HCT116 (cell line): ENCODE measurements around the gene UBE2E2. TPM values are rescaled to one million over a fixed set of nuclear protein-coding genes. Genes with fewer than 3 reads are reported as not detected.
A peak's percentile ranks its signal among the peaks of the same experiment; 100 is the strongest.

Experiments used
- ATAC-seq: fragments of 200-7000 bp; cut with Tn5 transposase; 2 replicates; pipeline ENCODE4 v1.9.1; 2020; ENCODE audit warnings: mild to moderate bottlenecking, moderate library complexity
- BruUV-seq: library from RNA; stranded (reverse); fragments of 400-500 nt; replicated peaks from 2 replicates; lab custom pipeline; 2021; lab: Mats Ljungman, UMichigan
- CTCF ChIA-PET: fragments of 300-600 bp; sonication (Branson Sonifier 250); formaldehyde crosslinking; loops from one replicate; lab custom pipeline; 2021; ENCODE audit warnings: antibody characterized with exemption; lab: Charles Lee
- POLR2A ChIA-PET: fragments of 300-600, 350-600 bp; sonication (Branson Sonifier 250); formaldehyde crosslinking; loops from one replicate; lab custom pipeline; 2021; ENCODE audit warnings: antibody characterized with exemption; lab: Charles Lee
- RAD21 ChIA-PET, 2 experiments: fragments of 300-600 bp; sonication (Branson Sonifier 250); formaldehyde crosslinking; loops; one replicate each; lab custom pipeline; 2023; ENCODE audit warnings: low total read pairs in 2 of 2; ENCODE audit not compliant: uncharacterized antibody in 2 of 2, unreplicated experiment in 2 of 2, low non-redundant PET in 1 of 2; lab: Charles Lee
- DNase-seq: peaks from one replicate; pipeline ENCODE4 v3.0.0-alpha.2; 2010; ENCODE audit warnings: low read depth, low spot score
- H2AFZ ChIP-seq: fragments of 200-600 bp; shearing (Covaris generic), sonication (generic); 2 replicates; pipeline ENCODE4 v1.6.1; 2017; ENCODE audit warnings: low read depth, mixed run types, mixed read lengths, antibody characterized with exemption, low read length; ENCODE audit not compliant: poor library complexity, severe bottlenecking
- H3K27ac ChIP-seq: 2 replicates; pipeline ENCODE4 v1.5.1; 2012; ENCODE audit warnings: low read depth, low read length
- H3K27me3 ChIP-seq: fragments of 200-600 bp; sonication (generic); 2 replicates; pipeline ENCODE4 v1.6.1; 2016; ENCODE audit warnings: mixed run types, low read length, mixed read lengths; ENCODE audit not compliant: insufficient read depth
- H3K36me3 ChIP-seq, 2 experiments: fragments of 200-500 bp in 1 of 2; fragments of 200-600 bp in 1 of 2; sonication (Bioruptor generic) in 1 of 2; sonication (generic) in 1 of 2; 2 replicates each; pipeline versions ENCODE4 v1.5.1 to v1.6.1; 2014 to 2016; ENCODE audit warnings: low read length in 2 of 2, inconsistent platforms in 1 of 2, mixed read lengths in 1 of 2, mixed run types in 1 of 2; ENCODE audit not compliant: insufficient read depth in 2 of 2, control insufficient read depth in 1 of 2
- H3K4me1 ChIP-seq, 2 experiments: fragments of 200-600 bp in 1 of 2; sonication (generic) in 1 of 2; 2 replicates each; pipeline versions ENCODE4 v1.5.1 to v1.6.1; 2012 to 2017; ENCODE audit warnings: low read length in 2 of 2, inconsistent platforms in 1 of 2, mild to moderate bottlenecking in 1 of 2, mixed read lengths in 1 of 2, mixed run types in 1 of 2, moderate library complexity in 1 of 2; ENCODE audit not compliant: insufficient read depth in 2 of 2, control insufficient read depth in 1 of 2
- H3K4me2 ChIP-seq: fragments of 200-600 bp; sonication (generic); 2 replicates; pipeline ENCODE4 v1.6.1; 2017; ENCODE audit warnings: mixed run types, low read length, mixed read lengths
- H3K4me3 ChIP-seq, 2 experiments: fragments of 200-600 bp in 1 of 2; sonication (generic) in 1 of 2; replicated peaks in 1 of 2; 2 replicates each; pipeline ENCODE4 v1.5.1; 2011 to 2016; ENCODE audit warnings: low read length in 2 of 2, control low read depth in 1 of 2, low read depth in 1 of 2, mild to moderate bottlenecking in 1 of 2, mixed read lengths in 1 of 2, mixed run types in 1 of 2
- H3K79me2 ChIP-seq: fragments of 200-600 bp; sonication (generic); 2 replicates; pipeline ENCODE4 v1.6.1; 2017; ENCODE audit warnings: mild to moderate bottlenecking, mixed run types, low read length, moderate library complexity, mixed read lengths; ENCODE audit not compliant: insufficient read depth
- H3K9ac ChIP-seq: fragments of 200-600 bp; sonication (generic); 2 replicates; pipeline ENCODE4 v1.6.1; 2016; ENCODE audit warnings: low read length, mixed read lengths
- H3K9me2 ChIP-seq: fragments of 200-600 bp; sonication (generic), shearing (Covaris generic); 2 replicates; pipeline ENCODE4 v1.6.1; 2017; ENCODE audit warnings: mixed run types, mild to moderate bottlenecking, moderate library complexity; ENCODE audit not compliant: insufficient read depth
- H3K9me3 ChIP-seq, 2 experiments: fragments of 200-500 bp in 1 of 2; fragments of 200-600 bp in 1 of 2; sonication (Bioruptor generic) in 1 of 2; sonication (generic) in 1 of 2; 2 replicates each; pipeline ENCODE4 v1.6.1; 2014 to 2017; ENCODE audit warnings: low read length in 2 of 2, mixed read lengths in 2 of 2, inconsistent platforms in 1 of 2, low read depth in 1 of 2, mild to moderate bottlenecking in 1 of 2, mixed run types in 1 of 2, moderate library complexity in 1 of 2; ENCODE audit not compliant: control insufficient read depth in 1 of 2, insufficient read depth in 1 of 2
- H4K20me1 ChIP-seq: fragments of 200-600 bp; sonication (generic), shearing (Covaris generic); 2 replicates; pipeline ENCODE4 v1.6.1; 2017; ENCODE audit warnings: mixed run types, mild to moderate bottlenecking, moderate library complexity; ENCODE audit not compliant: insufficient read depth
- CBX3 ChIP-seq: IDR thresholded peaks from 2 replicates; pipeline ENCODE4 v1.6.1; 2012; ENCODE audit warnings: low read depth
- CEBPB ChIP-seq: IDR thresholded peaks from 2 replicates; pipeline ENCODE4 v1.6.1; 2012; ENCODE audit warnings: low read depth
- EGR1 ChIP-seq: IDR thresholded peaks from 2 replicates; pipeline ENCODE4 v1.6.1; 2012; ENCODE audit warnings: low read depth
- ELF1 ChIP-seq: IDR thresholded peaks from 2 replicates; pipeline ENCODE4 v1.6.1; 2012; ENCODE audit warnings: low read depth, borderline replicate concordance
- EZH2 ChIP-seq: fragments of 200-600 bp; sonication (generic); IDR thresholded peaks from 2 replicates; pipeline ENCODE4 v1.6.1; 2017; ENCODE audit warnings: antibody characterized with exemption, mixed run types
- EZH2phosphoT487 ChIP-seq: fragments of 200-600 bp; IDR thresholded peaks from 2 replicates; pipeline ENCODE4 v1.6.1; 2018; ENCODE audit warnings: antibody characterized with exemption, borderline replicate concordance
- FOSL1 ChIP-seq: IDR thresholded peaks from 2 replicates; pipeline ENCODE4 v1.6.1; 2012; ENCODE audit warnings: low read depth
- JUND ChIP-seq: IDR thresholded peaks from 2 replicates; pipeline ENCODE4 v1.6.1; 2012
- POLR2A ChIP-seq: IDR thresholded peaks from 2 replicates; pipeline ENCODE4 v1.7.0; 2011; ENCODE audit warnings: borderline replicate concordance; ENCODE audit not compliant: insufficient read depth, insufficient read length; ENCODE audit errors: extremely low read depth
- RAD21 ChIP-seq: IDR thresholded peaks from 2 replicates; pipeline ENCODE4 v1.6.1; 2012; ENCODE audit warnings: low read depth, mild to moderate bottlenecking
- SIN3A ChIP-seq: IDR thresholded peaks from 2 replicates; pipeline ENCODE4 v1.6.1; 2012; ENCODE audit warnings: low read depth
- SRF ChIP-seq: IDR thresholded peaks from 2 replicates; pipeline ENCODE4 v1.6.1; 2012; ENCODE audit warnings: low read depth
- TCF7L2 ChIP-seq: IDR thresholded peaks from 2 replicates; pipeline ENCODE4 v1.7.0; 2011; ENCODE audit warnings: borderline replicate concordance, inconsistent platforms; ENCODE audit not compliant: insufficient read depth, insufficient read length; ENCODE audit errors: extremely low read depth
- ZFX ChIP-seq: fragments of 450-650 bp; IDR thresholded peaks from 2 replicates; pipeline ENCODE4 v1.6.1; 2017
- ZNF274 ChIP-seq: fragments of 200-500 bp; sonication (Bioruptor generic); IDR thresholded peaks from 2 replicates; pipeline ENCODE4 v1.6.1; 2014; ENCODE audit warnings: mild to moderate bottlenecking, low read depth, low read length, inconsistent platforms
- intact Hi-C: fragments of 100-400 bp; cut with micrococcal nuclease; formaldehyde crosslinking; loops from 2 replicates; pipeline ENCODE4 v1.10.0; 2022
- total RNA-seq: library from RNA; stranded (reverse); gene quantifications from one replicate; pipeline ENCODE4 v1.2.1, GENCODE V29; 2021; ENCODE audit not compliant: unreplicated experiment
- TF ChIP-seq, protein P1 (sequence below): IDR thresholded peaks from 2 replicates; pipeline ENCODE4 v1.6.1; 2012
- TF ChIP-seq, protein P2 (sequence below), 3 experiments: fragments of 200-600 bp in 1 of 3; sonication (generic) in 1 of 3; IDR thresholded peaks in 2 of 3; conservative IDR thresholded peaks in 1 of 3; 2 replicates each; pipeline ENCODE4 v1.5.1; 2012 to 2017; ENCODE audit warnings: low read depth in 2 of 3, low read length in 2 of 3, antibody characterized with exemption in 1 of 3, borderline replicate concordance in 1 of 3, control low read depth in 1 of 3, mild to moderate bottlenecking in 1 of 3, mixed read lengths in 1 of 3, mixed run types in 1 of 3, moderate library complexity in 1 of 3; ENCODE audit not compliant: insufficient read depth in 1 of 3

Gene UBE2E2
- total RNA-seq, 1 experiment from 2014 or later: 21.4 TPM

DNA sequence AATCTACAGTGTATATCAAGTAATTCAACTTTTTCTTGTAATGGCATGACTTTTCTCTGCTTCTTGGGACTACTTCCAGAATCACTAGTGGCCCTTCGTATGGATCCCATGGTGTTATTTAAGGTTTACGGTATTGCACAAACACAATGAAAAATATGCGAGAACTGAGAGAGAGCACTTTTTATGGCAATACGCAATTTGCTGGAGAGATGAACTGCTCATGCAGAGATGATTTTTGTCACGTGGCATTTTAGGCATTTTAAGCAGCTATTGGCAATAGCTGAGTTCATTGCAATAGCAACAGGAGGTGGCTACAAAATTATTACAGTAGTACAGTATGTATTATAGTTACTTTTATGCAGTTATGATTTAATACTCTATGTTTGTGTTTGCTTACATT is 294.0 kb downstream of the UBE2E2 start:
- H3K4me2 ChIP-seq: no peak overlapping the region
- no peak overlapping the region for H3K9ac ChIP-seq
- H3K36me3 ChIP-seq: no peaks in the 10 kb centered on the region
- H4K20me1 ChIP-seq: no peaks in the 10 kb centered on the region
- ATAC-seq: no peak
- no peaks in the 10 kb centered on the region for H3K9me2 ChIP-seq
- H3K9me3 ChIP-seq: no peaks in the 10 kb centered on the region
- peaks cover 0 to 5% of the 10 kb centered on the region in 2 experiments; a peak in 1 of 4 replicates for H3K4me1 ChIP-seq
- intact Hi-C loops: no loop called here
- no peak overlapping the region for H3K27ac ChIP-seq
- TF ChIP-seq EGR1: no peak
- no peak for TF ChIP-seq CBX3
- TF ChIP-seq, all 23 proteins: peak for 0
- Histone ChIP-seq H3K4me3 (no peak overlapping the region), H3K79me2 (no peaks in the 10 kb centered on the region), H2AFZ (no peak overlapping the region), H3K27me3 (no peaks in the 10 kb centered on the region)
- ChIA-PET RAD21 (no interaction called here), POLR2A (no interaction called here), CTCF (no interaction called here)
- DNase-seq: no peak
- no TSS peak for BruUV-seq

DNA sequence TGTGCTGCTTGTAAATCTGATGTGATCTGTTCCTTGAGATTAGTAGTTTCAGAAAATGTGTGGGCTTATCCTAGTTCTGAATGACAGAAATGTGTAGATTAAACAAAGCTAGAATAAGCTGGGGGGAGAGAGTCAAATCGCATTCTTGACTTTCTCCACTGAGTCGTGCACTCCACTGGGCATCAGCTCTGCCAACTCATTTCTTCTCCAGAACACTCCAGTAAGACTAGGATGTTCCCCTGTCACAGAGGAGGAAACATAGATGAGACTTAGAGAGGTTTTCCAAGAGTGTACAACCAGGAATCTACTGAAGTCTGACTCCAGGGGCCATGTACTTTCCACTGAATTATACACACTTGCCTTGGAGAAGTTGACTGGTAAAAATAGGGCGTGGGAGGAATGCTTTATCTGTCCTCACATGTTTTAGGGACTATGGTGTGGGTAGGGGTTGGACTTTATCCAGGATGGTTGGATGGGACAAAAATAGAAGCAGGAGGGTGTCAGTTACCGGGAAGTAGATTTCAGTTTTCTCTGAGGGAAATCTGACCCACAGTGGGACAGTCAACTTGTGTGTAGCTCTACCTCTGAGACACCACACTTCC is 298.2 kb downstream of the UBE2E2 start:
- Histone ChIP-seq H3K9me2 (0 out of 2 replicates have a peak, but pooled peaks cover 4% of the 10 kb centered on the region), H3K4me2 (peak overlapping the region; percentile 26; the same call in 1 of the 2 replicates), H3K9ac (no peak overlapping the region), H3K36me3 (no peaks in the 10 kb centered on the region), H3K27ac (no peak overlapping the region), H4K20me1 (no peaks in the 10 kb centered on the region), H2AFZ (no peak overlapping the region), H3K79me2 (no peaks in the 10 kb centered on the region), H3K4me1 (peaks cover 0 to 8% of the 10 kb centered on the region in 2 experiments; a peak in 1 of 4 replicates), H3K27me3 (no peaks in the 10 kb centered on the region), H3K9me3 (no peaks in the 10 kb centered on the region), H3K4me3 (no peak overlapping the region)
- ChIA-PET RAD21 (no interaction called here), POLR2A (no interaction called here), CTCF (no interaction called here)
- no peak for DNase-seq
- intact Hi-C loops: no loop called here
- no peak for ATAC-seq
- BruUV-seq: no TSS peak
- TF ChIP-seq EGR1 (no peak), CBX3 (no peak), RAD21 (no peak), EZH2phosphoT487 (no peak), ZFX (no peak), SIN3A (no peak), TCF7L2 (no peak), JUND (no peak), ELF1 (no peak), POLR2A (no peak), SRF (no peak), EZH2 (no peak), CEBPB (no peak), ZNF274 (no peak), FOSL1 (no peak)
- TF ChIP-seq, protein P1, sequence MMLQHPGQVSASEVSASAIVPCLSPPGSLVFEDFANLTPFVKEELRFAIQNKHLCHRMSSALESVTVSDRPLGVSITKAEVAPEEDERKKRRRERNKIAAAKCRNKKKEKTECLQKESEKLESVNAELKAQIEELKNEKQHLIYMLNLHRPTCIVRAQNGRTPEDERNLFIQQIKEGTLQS: no peak
- TF ChIP-seq, protein P2, sequence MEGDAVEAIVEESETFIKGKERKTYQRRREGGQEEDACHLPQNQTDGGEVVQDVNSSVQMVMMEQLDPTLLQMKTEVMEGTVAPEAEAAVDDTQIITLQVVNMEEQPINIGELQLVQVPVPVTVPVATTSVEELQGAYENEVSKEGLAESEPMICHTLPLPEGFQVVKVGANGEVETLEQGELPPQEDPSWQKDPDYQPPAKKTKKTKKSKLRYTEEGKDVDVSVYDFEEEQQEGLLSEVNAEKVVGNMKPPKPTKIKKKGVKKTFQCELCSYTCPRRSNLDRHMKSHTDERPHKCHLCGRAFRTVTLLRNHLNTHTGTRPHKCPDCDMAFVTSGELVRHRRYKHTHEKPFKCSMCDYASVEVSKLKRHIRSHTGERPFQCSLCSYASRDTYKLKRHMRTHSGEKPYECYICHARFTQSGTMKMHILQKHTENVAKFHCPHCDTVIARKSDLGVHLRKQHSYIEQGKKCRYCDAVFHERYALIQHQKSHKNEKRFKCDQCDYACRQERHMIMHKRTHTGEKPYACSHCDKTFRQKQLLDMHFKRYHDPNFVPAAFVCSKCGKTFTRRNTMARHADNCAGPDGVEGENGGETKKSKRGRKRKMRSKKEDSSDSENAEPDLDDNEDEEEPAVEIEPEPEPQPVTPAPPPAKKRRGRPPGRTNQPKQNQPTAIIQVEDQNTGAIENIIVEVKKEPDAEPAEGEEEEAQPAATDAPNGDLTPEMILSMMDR (IDR thresholded peaks at IDR 0.05 in 2 of 3, conservative IDR thresholded peaks at IDR 0.05 in 1 of 3; ENCODE audit: borderline replicate concordance in 1 of 3, insufficient read depth in 1 of 3, low read depth in 2 of 3, low read length in 2 of 3): no peak
